ENCODE data around the gene USP22.

The USP22 gene

DNA sequence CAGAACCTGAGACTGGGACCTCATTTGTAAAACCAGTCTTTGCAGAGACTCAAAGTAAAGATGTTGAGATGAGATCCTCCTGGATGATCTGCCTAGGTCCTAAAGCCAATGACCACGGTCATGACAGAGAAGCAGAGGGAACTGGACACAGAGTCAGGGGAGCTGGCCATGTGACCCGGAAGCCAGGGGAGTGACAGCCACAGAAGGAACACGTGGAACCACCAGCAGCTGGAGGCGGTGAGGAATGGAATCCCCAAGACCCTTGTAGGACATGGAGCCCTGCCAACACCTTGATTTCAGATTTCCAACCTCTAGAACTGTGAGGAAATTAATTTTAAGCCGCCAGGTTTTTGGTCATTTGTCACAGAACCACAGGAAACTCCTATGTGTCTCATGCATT is 37.0 kb downstream of the USP22 start:
- Histone ChIP-seq H3K27me3 (ENCODE audit: insufficient read depth, insufficient read length) (no peaks in the 10 kb centered on the region), H3K4me3 (ENCODE audit: insufficient read length, low read depth) (no peak overlapping the region), H3K9me3 (ENCODE audit: insufficient read depth, low read length) (no peaks in the 10 kb centered on the region), H3K9ac (ENCODE audit: insufficient read length, low read depth) (no peak overlapping the region), H3K4me1 (ENCODE audit: insufficient read depth, insufficient read length) (peaks cover 10% of the 10 kb centered on the region), H3K36me3 (ENCODE audit: insufficient read depth, insufficient read length, low read length) (peaks cover 95% of the 10 kb centered on the region)
- TF ChIP-seq ZNF274 (IDR thresholded peaks at IDR 0.05; ENCODE audit: low read depth, low read length), result no peak
- no peak for TF ChIP-seq SUZ12 (IDR thresholded peaks at IDR 0.05; ENCODE audit: extremely low read depth, insufficient read depth, insufficient read length)
- no peak for TF ChIP-seq YY1 (IDR thresholded peaks at IDR 0.05; ENCODE audit: insufficient read depth, insufficient read length)
- DNase-seq (ENCODE audit: low read depth, low spot score), result no peak

DNA sequence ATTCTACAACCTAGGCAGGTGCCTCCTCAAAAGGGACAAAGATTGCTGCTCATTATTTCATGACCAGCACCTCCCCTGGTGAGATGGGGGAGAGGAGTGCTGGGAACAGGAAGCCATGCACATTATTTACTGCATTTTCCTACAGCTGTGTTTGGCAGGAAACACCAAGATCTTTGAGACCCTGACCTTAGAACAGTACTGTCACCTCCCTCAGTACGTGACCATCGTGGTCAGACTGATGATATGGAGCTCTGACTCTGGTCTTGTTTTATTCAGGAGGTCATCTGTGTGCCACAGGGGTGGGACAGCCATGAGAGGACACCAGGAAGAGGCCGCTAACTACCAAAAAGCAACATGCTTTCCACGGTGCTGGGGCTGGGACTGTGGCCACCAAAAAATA is 37.4 kb downstream of the USP22 start:
- DNase-seq (ENCODE audit: low read depth, low spot score), result no peak
- TF ChIP-seq SUZ12 (IDR thresholded peaks at IDR 0.05; ENCODE audit: extremely low read depth, insufficient read depth, insufficient read length), result no peak
- TF ChIP-seq ZNF274 (IDR thresholded peaks at IDR 0.05; ENCODE audit: low read depth, low read length), result no peak
- TF ChIP-seq YY1 (IDR thresholded peaks at IDR 0.05; ENCODE audit: insufficient read depth, insufficient read length), result no peak
- Histone ChIP-seq H3K27me3 (ENCODE audit: insufficient read depth, insufficient read length) (no peaks in the 10 kb centered on the region), H3K4me1 (ENCODE audit: insufficient read depth, insufficient read length) (peaks cover 10% of the 10 kb centered on the region), H3K9ac (ENCODE audit: insufficient read length, low read depth) (no peak overlapping the region), H3K4me3 (ENCODE audit: insufficient read length, low read depth) (no peak overlapping the region), H3K9me3 (ENCODE audit: insufficient read depth, low read length) (no peaks in the 10 kb centered on the region), H3K36me3 (ENCODE audit: insufficient read depth, insufficient read length, low read length) (peaks cover 95% of the 10 kb centered on the region)

DNA sequence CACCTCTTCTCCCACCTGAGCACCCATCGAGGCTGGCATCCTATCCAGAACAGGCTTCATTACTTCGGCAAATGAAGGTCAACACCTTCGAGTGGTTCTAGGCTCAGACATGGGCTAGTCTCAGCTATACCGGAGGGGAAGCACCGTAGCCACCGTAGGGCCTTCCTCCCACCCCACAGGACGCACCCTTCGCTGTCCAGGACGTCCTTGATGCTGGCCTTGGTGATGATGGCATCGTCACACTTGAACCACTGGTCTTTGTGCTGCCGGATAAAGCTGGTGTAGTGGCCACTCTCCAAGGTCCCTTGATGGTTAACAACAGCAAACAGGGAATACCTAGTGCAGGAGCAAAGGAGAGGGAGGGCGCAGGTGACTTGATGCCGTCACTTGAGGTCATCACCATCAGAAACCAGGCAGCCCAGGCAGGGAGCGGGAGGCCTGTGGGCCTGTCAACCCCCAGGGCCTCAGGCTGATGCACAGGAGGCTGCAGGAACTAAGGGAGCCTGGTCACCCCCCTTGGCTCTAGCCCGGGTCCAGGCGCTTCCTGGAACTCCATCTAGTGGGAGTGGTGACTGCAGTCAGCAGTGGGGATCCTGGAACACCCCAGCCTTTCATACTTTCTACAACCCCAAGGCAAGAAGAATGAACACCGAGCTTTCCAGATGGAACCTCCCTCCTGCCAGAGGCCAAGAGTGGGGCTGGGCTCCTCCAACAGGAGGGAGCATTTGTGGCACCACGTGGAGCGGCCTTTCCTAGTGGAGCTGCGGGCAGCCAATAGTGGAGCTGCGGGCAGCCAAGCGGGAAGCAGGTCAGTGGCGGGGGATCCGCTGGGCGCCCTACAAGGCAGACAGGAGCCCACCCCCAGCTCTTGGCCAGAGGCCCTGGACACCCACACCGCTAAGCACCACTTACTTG is 38.5 kb downstream of the USP22 start:
- H3K9me3 ChIP-seq (ENCODE audit: insufficient read depth, low read length), result no peaks in the 10 kb centered on the region
- H3K9ac ChIP-seq (ENCODE audit: insufficient read length, low read depth), result no peak overlapping the region
- peaks cover 93% of the 10 kb centered on the region for H3K36me3 ChIP-seq (ENCODE audit: insufficient read depth, insufficient read length, low read length)
- TF ChIP-seq YY1 (IDR thresholded peaks at IDR 0.05; ENCODE audit: insufficient read depth, insufficient read length), result no peak
- TF ChIP-seq SUZ12 (IDR thresholded peaks at IDR 0.05; ENCODE audit: extremely low read depth, insufficient read depth, insufficient read length), result no peak
- no peak for TF ChIP-seq ZNF274 (IDR thresholded peaks at IDR 0.05; ENCODE audit: low read depth, low read length)
- no peaks in the 10 kb centered on the region for H3K27me3 ChIP-seq (ENCODE audit: insufficient read depth, insufficient read length)
- H3K4me3 ChIP-seq (ENCODE audit: insufficient read length, low read depth), result no peak overlapping the region
- DNase-seq (ENCODE audit: low read depth, low spot score), result no peak
- peaks cover 10% of the 10 kb centered on the region for H3K4me1 ChIP-seq (ENCODE audit: insufficient read depth, insufficient read length)

DNA sequence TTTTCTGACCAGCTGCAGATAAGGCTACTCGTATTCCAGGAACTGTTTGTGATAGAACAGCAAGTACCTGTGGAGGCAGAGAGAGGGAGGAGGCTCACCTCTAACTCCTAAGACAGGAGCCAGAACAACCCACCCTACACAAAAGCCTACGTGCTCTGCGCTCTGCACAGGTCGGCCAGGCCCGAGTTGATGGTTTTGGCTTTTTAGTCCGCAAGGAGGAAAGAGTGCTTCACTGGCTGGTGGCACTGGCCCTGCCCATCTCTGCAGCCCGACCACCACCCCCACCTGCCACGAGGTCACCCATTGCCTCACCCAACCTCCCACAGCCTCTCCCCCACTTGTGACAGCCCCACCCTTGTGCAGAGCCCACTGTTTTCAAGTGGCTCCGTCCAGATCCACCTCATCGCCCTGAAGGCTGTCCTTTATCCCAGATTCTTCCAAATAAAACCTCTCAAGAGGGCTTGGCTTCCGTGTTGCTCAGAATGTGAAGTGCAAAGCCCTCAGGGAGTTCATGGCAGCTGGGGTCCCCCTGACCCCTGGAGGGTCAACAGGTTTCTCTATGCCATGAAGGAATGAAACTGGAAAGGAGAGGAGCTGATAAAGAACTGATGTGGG is 39.7 kb downstream of the USP22 start:
- Histone ChIP-seq H3K36me3 (ENCODE audit: insufficient read depth, insufficient read length, low read length) (peaks cover 87% of the 10 kb centered on the region), H3K9me3 (ENCODE audit: insufficient read depth, low read length) (no peaks in the 10 kb centered on the region), H3K9ac (ENCODE audit: insufficient read length, low read depth) (no peak overlapping the region), H3K4me3 (ENCODE audit: insufficient read length, low read depth) (no peak overlapping the region), H3K4me1 (ENCODE audit: insufficient read depth, insufficient read length) (peaks cover 12% of the 10 kb centered on the region), H3K27me3 (ENCODE audit: insufficient read depth, insufficient read length) (no peaks in the 10 kb centered on the region)
- no peak for TF ChIP-seq ZNF274 (IDR thresholded peaks at IDR 0.05; ENCODE audit: low read depth, low read length)
- no peak for TF ChIP-seq YY1 (IDR thresholded peaks at IDR 0.05; ENCODE audit: insufficient read depth, insufficient read length)
- TF ChIP-seq SUZ12 (IDR thresholded peaks at IDR 0.05; ENCODE audit: extremely low read depth, insufficient read depth, insufficient read length), result no peak
- DNase-seq (ENCODE audit: low read depth, low spot score), result no peak

DNA sequence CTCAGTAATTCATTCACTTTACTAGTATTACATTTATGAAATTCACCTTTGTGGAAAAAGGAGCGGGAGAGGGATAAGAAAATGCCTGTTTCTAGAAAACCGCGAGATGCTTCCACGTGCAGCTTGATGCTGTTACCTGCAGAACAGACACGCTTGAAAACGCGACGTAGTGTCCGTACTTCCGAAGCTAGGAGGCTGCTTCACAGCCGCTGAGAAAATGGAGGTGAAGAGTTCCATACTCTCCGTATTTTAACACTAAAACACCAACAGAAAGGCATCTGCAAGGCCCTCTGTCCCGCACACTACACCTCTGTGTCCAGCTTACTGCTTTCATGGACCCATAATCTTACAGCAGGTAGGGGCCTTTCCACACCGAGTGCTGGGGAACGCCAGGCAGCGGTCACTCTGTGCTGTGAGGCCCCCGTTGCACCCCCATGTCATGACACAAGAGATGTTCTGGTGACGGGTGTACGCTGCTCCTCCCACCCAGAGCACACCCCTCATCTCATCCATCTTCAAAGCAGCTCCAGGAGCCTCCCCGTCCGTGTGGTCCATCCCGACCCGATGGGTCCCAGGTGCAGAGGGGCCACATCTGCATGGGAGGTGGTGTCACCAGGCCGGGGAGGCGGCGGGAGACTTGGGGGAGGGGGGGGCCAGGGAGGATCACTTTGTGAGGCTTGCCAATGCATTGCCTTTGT is 40.4 kb downstream of the USP22 start:
- Histone ChIP-seq H3K27me3 (ENCODE audit: insufficient read depth, insufficient read length) (no peaks in the 10 kb centered on the region), H3K4me3 (ENCODE audit: insufficient read length, low read depth) (no peak overlapping the region), H3K9ac (ENCODE audit: insufficient read length, low read depth) (no peak overlapping the region), H3K36me3 (ENCODE audit: insufficient read depth, insufficient read length, low read length) (peaks cover 80% of the 10 kb centered on the region), H3K9me3 (ENCODE audit: insufficient read depth, low read length) (no peaks in the 10 kb centered on the region), H3K4me1 (ENCODE audit: insufficient read depth, insufficient read length) (peaks cover 16% of the 10 kb centered on the region)
- DNase-seq (ENCODE audit: low read depth, low spot score), result no peak
- TF ChIP-seq SUZ12 (IDR thresholded peaks at IDR 0.05; ENCODE audit: extremely low read depth, insufficient read depth, insufficient read length), result no peak
- no peak for TF ChIP-seq ZNF274 (IDR thresholded peaks at IDR 0.05; ENCODE audit: low read depth, low read length)
- no peak for TF ChIP-seq YY1 (IDR thresholded peaks at IDR 0.05; ENCODE audit: insufficient read depth, insufficient read length)

DNA sequence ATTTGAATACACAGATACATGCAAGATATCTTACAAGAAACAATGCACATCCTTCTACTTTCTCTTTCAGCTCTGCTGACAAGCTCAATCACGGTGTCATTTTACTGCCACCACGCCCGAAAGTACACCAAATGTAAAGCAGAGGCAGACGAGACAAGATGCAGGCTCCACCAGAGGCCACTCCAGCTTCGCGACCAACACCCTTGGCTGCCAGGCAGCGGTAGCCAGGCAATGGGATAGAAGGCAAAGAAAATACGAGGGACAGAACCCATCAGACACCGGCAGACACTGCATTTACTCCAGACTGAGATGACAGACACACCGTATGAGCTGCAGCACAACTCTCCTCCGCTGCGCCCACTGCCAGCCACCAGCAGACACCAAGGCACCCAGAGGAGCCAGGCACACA is 41.0 kb downstream of the USP22 start:
- H3K4me1 ChIP-seq (ENCODE audit: insufficient read depth, insufficient read length), result peaks cover 18% of the 10 kb centered on the region
- H3K4me3 ChIP-seq (ENCODE audit: insufficient read length, low read depth), result no peak overlapping the region
- no peaks in the 10 kb centered on the region for H3K27me3 ChIP-seq (ENCODE audit: insufficient read depth, insufficient read length)
- TF ChIP-seq ZNF274 (IDR thresholded peaks at IDR 0.05; ENCODE audit: low read depth, low read length), result no peak
- no peak for TF ChIP-seq SUZ12 (IDR thresholded peaks at IDR 0.05; ENCODE audit: extremely low read depth, insufficient read depth, insufficient read length)
- no peak for TF ChIP-seq YY1 (IDR thresholded peaks at IDR 0.05; ENCODE audit: insufficient read depth, insufficient read length)
- peaks cover 74% of the 10 kb centered on the region for H3K36me3 ChIP-seq (ENCODE audit: insufficient read depth, insufficient read length, low read length)
- no peaks in the 10 kb centered on the region for H3K9me3 ChIP-seq (ENCODE audit: insufficient read depth, low read length)
- H3K9ac ChIP-seq (ENCODE audit: insufficient read length, low read depth), result no peak overlapping the region
- DNase-seq (ENCODE audit: low read depth, low spot score), result no peak

All from NT2/D1 (cell line).